ENCODE data around the gene CHRNB4.

DNA sequence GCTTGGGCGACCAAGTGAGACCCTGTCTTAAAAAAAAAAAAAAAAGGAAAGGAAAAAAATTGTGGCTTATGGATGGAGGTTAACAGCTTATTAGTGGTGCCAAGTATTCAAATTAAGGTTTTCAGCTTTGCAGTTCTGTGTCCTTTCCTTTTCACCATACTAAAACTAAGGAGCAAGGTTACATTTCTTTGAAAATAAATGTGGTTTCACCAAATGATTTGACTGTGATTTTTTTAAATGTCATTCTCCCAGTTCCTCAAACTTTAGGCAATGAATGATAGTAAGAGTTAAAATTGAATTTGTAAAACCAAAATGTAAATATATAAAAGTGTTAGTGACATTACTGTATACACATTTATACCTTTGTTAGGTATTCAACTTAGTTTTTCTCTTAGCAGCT is 66.1 kb downstream of the CHRNB4 start:
- no peak for TF ChIP-seq POLR2A (IDR thresholded peaks at IDR 0.05; ENCODE audit: low read depth, low read length)
- no peak for TF ChIP-seq POLR2AphosphoS5 (IDR thresholded peaks at IDR 0.05; ENCODE audit: low read depth, low read length)
- peak; percentile 68 for TF ChIP-seq SPI1 (IDR thresholded peaks at IDR 0.05; ENCODE audit: low read depth, low read length)
- TF ChIP-seq TAF1 (IDR thresholded peaks at IDR 0.05; ENCODE audit: low read depth, low read length): no peak
